Psoas muscle (tissue), 8 donors: Measurements from ENCODE around the gene AUTS2. TPM values are rescaled to one million over a fixed set of nuclear protein-coding genes. Genes with fewer than 3 reads are reported as not detected.

Source experiments
- ATAC-seq, 4 donors: fragments of 200-7000 bp; cut with Tn5 transposase; one replicate each; pipeline ENCODE4 v1.9.1; 2020; ENCODE audit warnings: moderate library complexity in 3 of 4, mild to moderate bottlenecking in 2 of 4
- DNase-seq, 2 donors: peaks; one replicate each; pipeline ENCODE4 v3.0.0-alpha.2; 2020
- H3K27ac ChIP-seq: fragments of 200-600 bp; one replicate; pipeline ENCODE4 v1.8.0; 2022
- H3K27me3 ChIP-seq, 3 donors: fragments of 200-600 bp in 1 of 3; one replicate each; pipeline versions ENCODE4 v1.6.1 to v1.8.0; 2013 to 2022; ENCODE audit warnings: low read length in 2 of 3, mild to moderate bottlenecking in 2 of 3, moderate library complexity in 1 of 3; ENCODE audit not compliant: insufficient read depth in 3 of 3
- H3K36me3 ChIP-seq, 2 donors: fragments of 200-600 bp in 1 of 2; one replicate each; pipeline versions ENCODE4 v1.6.1 to v1.8.0; 2013 to 2022; ENCODE audit warnings: low read depth in 1 of 2, mild to moderate bottlenecking in 1 of 2, moderate library complexity in 1 of 2; ENCODE audit not compliant: insufficient read depth in 1 of 2
- H3K4me1 ChIP-seq: fragments of 200-600 bp; one replicate; pipeline ENCODE4 v1.8.0; 2022
- H3K4me3 ChIP-seq: fragments of 200-600 bp; one replicate; pipeline ENCODE4 v1.8.0; 2022; ENCODE audit warnings: mild to moderate bottlenecking
- H3K9me3 ChIP-seq: fragments of 200-600 bp; one replicate; pipeline ENCODE4 v1.8.0; 2022
- CTCF ChIP-seq: fragments of 200-600 bp; IDR thresholded peaks from one replicate; pipeline ENCODE4 v1.8.0; 2022; ENCODE audit warnings: antibody characterized with exemption
- WGBS, 3 donors: extraction: QIAGEN DNeasy Blood & Tissue Kit; methylation state at CpG; one replicate each; pipeline versions ENCODE4 v1.1.6 to v1.1.7; 2013; 5-methylcytosine and 5-hydroxymethylcytosine counted together
- intact Hi-C, 2 donors: fragments of 100-400 bp; cut with DNase I; formaldehyde crosslinking; loops; one replicate each; pipeline versions ENCODE4 v1.11.0 to v1.14.2; 2022
- long read RNA-seq, 2 donors: library from polyadenylated mRNA; unstranded; transcript quantifications; one replicate each; pipeline ENCODE4 v2.0.0, GENCODE V29; 2021
- polyA plus RNA-seq, 3 donors: library from polyadenylated mRNA; stranded (reverse); fragments of 200-250 nt; gene quantifications; one replicate each; pipeline ENCODE4 v1.2.3, GENCODE V29; 2013
- total RNA-seq, 4 donors: library from RNA; stranded (reverse); fragmentation: NEBNext Ultra II Directional in 2 of 4; extraction: Animal tissue kit (Norgen Biotek cat#: 25700) in 2 of 4; gene quantifications; one replicate each; pipeline versions ENCODE4 v1.2.1 to v1.2.4, GENCODE V29; 2021 to 2023
- donor health status: healthy with polysubstance abuse.
- donor health status: DM: no; HTN: no; CAD: no; lungs with moderate emphysema.
- donor health status: Bipolar disorder and iron deficiency.
- donor health status: healthy.
- donor health status: DM: yes; HTN: yes; CAD: no.
- donor health status: DM: no; HTN: no; CAD: no.
- donor health status: DM: no; HTN: no; CAD: no.
- donor health status: DM: yes; HTN: yes; CAD: no.

AUTS2 gene
- total RNA-seq = 10 to 100 TPM; 14.3 to 33.5 (median 22.1) TPM
- polyA plus RNA-seq = 10 to 100 TPM in 1 of 3 donors, 1 to 10 TPM in 2; 5.0 to 12.2 (median 6.0) TPM
- long read RNA-seq, donor 1, partial matches to known transcripts = 0 of 4 reads
- long read RNA-seq, donor 1, other reads (novel, unspliced or antisense) = 4 of 4 reads
- long read RNA-seq, donor 2, partial matches to known transcripts = 28 of 36 reads
- long read RNA-seq, donor 2, other reads (novel, unspliced or antisense) = 7 of 36 reads

DNA sequence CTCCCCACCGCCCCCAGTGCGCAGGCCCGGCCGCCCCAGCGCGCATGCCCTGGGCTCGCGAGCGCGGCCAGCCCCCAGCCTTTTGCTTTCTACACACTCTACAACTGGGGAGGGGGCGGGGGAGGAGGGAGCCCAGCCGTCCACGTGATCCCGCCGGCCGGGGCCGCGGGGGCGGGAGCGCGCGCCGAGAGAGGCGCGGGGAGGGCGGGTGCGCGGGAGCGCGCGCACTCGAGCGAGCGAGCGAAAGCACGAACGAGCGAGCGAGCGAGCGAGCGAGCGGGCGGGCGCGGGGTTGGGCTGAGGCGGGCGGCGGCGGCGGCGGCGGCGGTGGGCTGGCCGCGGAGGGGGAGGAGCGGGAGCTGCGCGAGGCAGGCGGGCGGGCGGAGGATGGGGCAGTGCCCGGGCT lies at the start of gene AUTS2:
AUTS2 (plus strand) TSS at position 395 of the 406 bp plus-strand sequence. CDS start 1,179 bp downstream, outside the sequence.
- ATAC-seq (peak; percentile 87 to 92 (median 88)), DNase-seq (peak; percentile 89 to 92)
- no peaks in the 10 kb centered on the region for H3K9me3 ChIP-seq
- intact Hi-C loops = loop anchor here in 1 of 2 donors (5.0 to 10.0 kb wide), 2 partner anchors 81 to 133 kb away; no protein-coding TSS in a partner anchor
- H3K4me3 ChIP-seq = peak within 1 kb of the TSS; percentile 91
- H3K36me3 ChIP-seq = no peaks in the 10 kb centered on the region
- H3K27ac ChIP-seq = peak within 1 kb of the TSS; percentile 87
- WGBS, 3 donors = 0 to 1% (median 0%) methylated on average over 14 to 61 of the region's 63 CpGs
- TF ChIP-seq CTCF = no peak
- peaks cover 3% of the 10 kb centered on the region for H3K4me1 ChIP-seq
- H3K27me3 ChIP-seq = no peaks in the 10 kb centered on the region

DNA sequence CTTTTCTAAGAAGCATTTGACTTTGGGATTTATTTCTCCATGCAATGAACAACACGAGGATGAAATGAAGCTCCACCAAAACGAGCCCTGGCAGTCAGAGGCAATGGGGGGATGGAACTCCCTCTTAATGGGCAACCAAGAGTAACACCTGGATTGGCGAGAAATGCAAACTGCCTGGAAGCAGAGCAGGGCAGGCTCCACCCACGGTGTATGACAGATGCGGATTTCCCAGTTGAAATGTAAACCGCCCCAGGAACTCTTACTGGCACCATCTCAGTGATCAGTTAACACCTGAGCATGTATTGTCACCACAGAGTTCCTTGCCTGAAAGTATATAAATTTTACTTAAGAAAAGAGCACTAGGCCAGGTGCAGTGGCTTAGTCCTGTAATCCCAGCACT lies 47.3 kb upstream of the AUTS2 start:
- no peak for DNase-seq
- no peak for TF ChIP-seq CTCF
- no peaks in the 10 kb centered on the region for H3K9me3 ChIP-seq
- ATAC-seq = no peak
- H3K4me1 ChIP-seq = no peaks in the 10 kb centered on the region
- H3K27me3 ChIP-seq = no peaks in the 10 kb centered on the region
- H3K36me3 ChIP-seq = no peaks in the 10 kb centered on the region
- WGBS, 3 donors = 75 to 76% (median 75%) methylated on average over 6 of the region's 6 CpGs
- H3K4me3 ChIP-seq = no peak overlapping the region
- H3K27ac ChIP-seq = no peak overlapping the region
- intact Hi-C loops = no loop called here

GRCh38 chr7:69553190-69553589 lies 45.1 kb upstream of the AUTS2 start:
- Histone ChIP-seq H3K27me3 (no peaks in the 10 kb centered on the region), H3K4me3 (no peak overlapping the region), H3K4me1 (no peaks in the 10 kb centered on the region), H3K36me3 (no peaks in the 10 kb centered on the region), H3K9me3 (no peaks in the 10 kb centered on the region), H3K27ac (no peak overlapping the region)
- intact Hi-C loops = no loop called here
- ATAC-seq (no peak), DNase-seq (no peak)
- no peak for TF ChIP-seq CTCF
- 76 to 100% (median 84%) methylated on average over 1 of the region's 1 CpG for WGBS, 3 donors

- TF ChIP-seq CTCF = no peak
- no peaks in the 10 kb centered on the region for H3K9me3 ChIP-seq
- no peak overlapping the region for H3K4me3 ChIP-seq
- no peak for DNase-seq
- 60 to 63% (median 62%) methylated on average over 8 of the region's 8 CpGs for WGBS, 3 donors
- intact Hi-C loops = no loop called here
- no peaks in the 10 kb centered on the region for H3K27me3 ChIP-seq
- no peak overlapping the region for H3K27ac ChIP-seq
- no peaks in the 10 kb centered on the region for H3K4me1 ChIP-seq
- ATAC-seq = no peak
- H3K36me3 ChIP-seq = no peaks in the 10 kb centered on the region
These were observed 36.9 kb upstream of the AUTS2 start for GRCh38 chr7:69561266-69561960.
